HEK293T (cell line): ENCODE results near the gene SEMA4D.

ENCODE experiments used
- ARNT ChIP-seq: fragments of 450-650 bp; IDR thresholded peaks from 2 replicates; pipeline ENCODE4 v1.6.1; 2017; ENCODE audit warnings: mild to moderate bottlenecking
- BHLHE40 ChIP-seq: fragments of 450-650 bp; IDR thresholded peaks from 2 replicates; pipeline ENCODE4 v1.6.1; 2016; ENCODE audit warnings: mild to moderate bottlenecking, moderate library complexity, borderline replicate concordance
- CTBP1 ChIP-seq: fragments of 450-650 bp; IDR thresholded peaks from 2 replicates; pipeline ENCODE4 v1.6.1; 2016; ENCODE audit warnings: borderline replicate concordance
- ELF4 ChIP-seq: fragments of 450-650 bp; IDR thresholded peaks from 2 replicates; pipeline ENCODE4 v1.6.1; 2017; ENCODE audit warnings: antibody characterized with exemption
- FOXK2 ChIP-seq: fragments of 450-650 bp; IDR thresholded peaks from 2 replicates; pipeline ENCODE4 v1.6.1; 2016; ENCODE audit warnings: mild to moderate bottlenecking
- HDGF ChIP-seq: fragments of 450-650 bp; IDR thresholded peaks from 2 replicates; pipeline ENCODE4 v1.6.1; 2017; ENCODE audit warnings: antibody characterized with exemption, borderline replicate concordance
- SP1 ChIP-seq: fragments of 450-650 bp; IDR thresholded peaks from 2 replicates; pipeline ENCODE4 v1.6.1; 2017
- SUZ12 ChIP-seq: fragments of 450-650 bp; IDR thresholded peaks from 2 replicates; pipeline ENCODE4 v1.6.1; 2016; ENCODE audit warnings: mild to moderate bottlenecking
- TARDBP ChIP-seq: fragments of 450-650 bp; IDR thresholded peaks from 2 replicates; pipeline ENCODE4 v1.6.1; 2016
- ZNF384 ChIP-seq: fragments of 450-650 bp; IDR thresholded peaks from 2 replicates; pipeline ENCODE4 v1.6.1; 2016

DNA sequence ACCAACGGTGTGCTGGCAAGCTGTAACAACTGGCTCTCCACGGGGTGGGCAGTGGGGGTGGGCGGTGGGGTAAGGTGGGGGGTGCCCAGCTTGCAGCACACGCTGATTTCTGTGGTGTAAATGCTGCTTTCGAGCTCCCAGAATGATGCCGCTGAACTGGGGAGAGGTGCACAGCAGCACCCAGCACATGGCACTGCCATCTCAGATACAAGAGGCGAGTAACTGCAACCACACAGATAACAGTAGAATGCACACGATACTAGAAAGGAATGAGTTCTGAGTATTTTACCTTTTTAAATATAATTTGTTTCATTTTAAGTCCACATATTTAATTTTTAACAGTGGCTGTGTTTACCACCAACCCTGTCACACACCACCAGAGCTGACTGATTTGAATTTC, 87.9 kb downstream of the SEMA4D start:
- TF ChIP-seq ARNT (no peak), ELF4 (no peak), SUZ12 (no peak), BHLHE40 (no peak), SP1 (no peak), CTBP1 (no peak), FOXK2 (no peak), HDGF (no peak), TARDBP (no peak), ZNF384 (no peak)
